Measurements from ENCODE around the gene TMEM45B. TPM values are rescaled to one million over a fixed set of nuclear protein-coding genes. Genes with fewer than 3 reads are reported as not detected.

Gene TMEM45B
- total and polyA plus RNA-seq, 2 of the 13 experiments (the other 11 are each of a cell fraction or from before 2014, with no cell fraction given), result 29.1 to 181 TPM

GRCh38 chr11:129853518-129854231 is 38.0 kb downstream of the TMEM45B start (continued):
- TF ChIP-seq GTF3A (CRISPR knock-in tag; conservative IDR thresholded peaks at IDR 0.05) (no peak), AKNA (CRISPR knock-in tag; IDR thresholded peaks at IDR 0.05; ENCODE audit: borderline replicate concordance) (no peak), DMAP1 (CRISPR knock-in tag; IDR thresholded peaks at IDR 0.05) (0 out of 2 replicates have a peak, but pooled peaks have one; percentile 23), TEF (CRISPR knock-in tag; IDR thresholded peaks at IDR 0.05) (no peak), ZNF138 (CRISPR knock-in tag; IDR thresholded peaks at IDR 0.05; ENCODE audit: low read depth) (no peak), ZNF441 (CRISPR knock-in tag; IDR thresholded peaks at IDR 0.05; ENCODE audit: borderline replicate concordance) (0 out of 2 replicates have a peak, but pooled peaks have one; percentile 39), ZMAT5 (CRISPR knock-in tag; IDR thresholded peaks at IDR 0.05; ENCODE audit: borderline replicate concordance, low read depth) (no peak), ZNF512 (CRISPR knock-in tag; IDR thresholded peaks at IDR 0.05) (no peak), FLYWCH1 (CRISPR knock-in tag; IDR thresholded peaks at IDR 0.05) (no peak), ZNF740 (CRISPR knock-in tag; IDR thresholded peaks at IDR 0.05) (no peak), THAP11 (CRISPR knock-in tag; IDR thresholded peaks at IDR 0.05) (peak; percentile 67; the same call in 1 of the 2 replicates), TGIF2 (CRISPR knock-in tag; IDR thresholded peaks at IDR 0.05) (no peak; the same call in 1 of the 2 replicates), MAFF (IDR thresholded peaks at IDR 0.05; ENCODE audit: low read depth, low read length) (no peak), ZNF841 (CRISPR knock-in tag; IDR thresholded peaks at IDR 0.05; ENCODE audit: borderline replicate concordance) (no peak), PAXIP1 (CRISPR knock-in tag; conservative IDR thresholded peaks at IDR 0.05) (peak; percentile 86)
